ENCODE results near the gene PCSK4.

- TF ChIP-seq CTCF (IDR thresholded peaks at IDR 0.05): no peak
- no peak for TF ChIP-seq POLR2A (IDR thresholded peaks at IDR 0.05)
- no peak for TF ChIP-seq EP300 (IDR thresholded peaks at IDR 0.05)
Measured at GRCh38 chr19:1505991-1506881, 16.1 kb upstream of the PCSK4 start.

All from tibial nerve (tissue), 4 donors.